HEK293T (cell line): ENCODE data around the gene CSK.
A peak's percentile ranks its signal among the peaks of the same experiment; 100 is the strongest.

Experiments used
- CTCF ChIA-PET: fragments of 350-600 bp; formaldehyde crosslinking; extraction: SDS; loops from one replicate; lab custom pipeline; 2021; ENCODE audit warnings: antibody characterized with exemption, inconsistent platforms; lab: Yijun Ruan, JAX
- POLR2A ChIA-PET: fragments of 350-600 bp; formaldehyde crosslinking; extraction: SDS; loops from one replicate; lab custom pipeline; 2020; ENCODE audit warnings: antibody characterized with exemption, inconsistent platforms; lab: Yijun Ruan, JAX
- DNase-seq: peaks from one replicate; pipeline ENCODE4 v3.0.0; 2012; ENCODE audit warnings: mixed read lengths; ENCODE audit errors: extremely low spot score
- ARNT ChIP-seq: fragments of 450-650 bp; IDR thresholded peaks from 2 replicates; pipeline ENCODE4 v1.6.1; 2017; ENCODE audit warnings: mild to moderate bottlenecking
- BHLHE40 ChIP-seq: fragments of 450-650 bp; IDR thresholded peaks from 2 replicates; pipeline ENCODE4 v1.6.1; 2016; ENCODE audit warnings: mild to moderate bottlenecking, moderate library complexity, borderline replicate concordance
- CTBP1 ChIP-seq: fragments of 450-650 bp; IDR thresholded peaks from 2 replicates; pipeline ENCODE4 v1.6.1; 2016; ENCODE audit warnings: borderline replicate concordance
- ELF4 ChIP-seq: fragments of 450-650 bp; IDR thresholded peaks from 2 replicates; pipeline ENCODE4 v1.6.1; 2017; ENCODE audit warnings: antibody characterized with exemption
- FOXA1 ChIP-seq: fragments of 450-650 bp; IDR thresholded peaks from 2 replicates; pipeline ENCODE4 v1.6.1; 2016; ENCODE audit warnings: mild to moderate bottlenecking
- FOXK2 ChIP-seq: fragments of 450-650 bp; IDR thresholded peaks from 2 replicates; pipeline ENCODE4 v1.6.1; 2016; ENCODE audit warnings: mild to moderate bottlenecking
- FOXM1 ChIP-seq: fragments of 450-650 bp; IDR thresholded peaks from 2 replicates; pipeline ENCODE4 v1.6.1; 2017; ENCODE audit warnings: mild to moderate bottlenecking, borderline replicate concordance
- HDGF ChIP-seq: fragments of 450-650 bp; IDR thresholded peaks from 2 replicates; pipeline ENCODE4 v1.6.1; 2017; ENCODE audit warnings: antibody characterized with exemption, borderline replicate concordance
- L3MBTL2 ChIP-seq: fragments of 450-650 bp; conservative IDR thresholded peaks from 2 replicates; pipeline ENCODE4 v1.6.1; 2016; ENCODE audit warnings: mild to moderate bottlenecking
- LEF1 ChIP-seq: fragments of 450-650 bp; IDR thresholded peaks from 2 replicates; pipeline ENCODE4 v1.6.1; 2017; ENCODE audit warnings: mild to moderate bottlenecking, borderline replicate concordance
- NFRKB ChIP-seq: fragments of 450-650 bp; IDR thresholded peaks from 2 replicates; pipeline ENCODE4 v1.6.1; 2016; ENCODE audit warnings: mild to moderate bottlenecking, moderate library complexity
- PKNOX1 ChIP-seq: fragments of 450-650 bp; IDR thresholded peaks from 2 replicates; pipeline ENCODE4 v1.6.1; 2016
- SP1 ChIP-seq: fragments of 450-650 bp; IDR thresholded peaks from 2 replicates; pipeline ENCODE4 v1.6.1; 2017
- SUZ12 ChIP-seq: fragments of 450-650 bp; IDR thresholded peaks from 2 replicates; pipeline ENCODE4 v1.6.1; 2016; ENCODE audit warnings: mild to moderate bottlenecking
- TARDBP ChIP-seq: fragments of 450-650 bp; IDR thresholded peaks from 2 replicates; pipeline ENCODE4 v1.6.1; 2016
- ZNF384 ChIP-seq: fragments of 450-650 bp; IDR thresholded peaks from 2 replicates; pipeline ENCODE4 v1.6.1; 2016

The CSK gene

GRCh38 chr15:74779162-74779648 lies 2.7 kb upstream of the CSK start:
- CTCF ChIA-PET = interaction anchor here (0.8 to 6.5 kb wide), 3 partner anchors 9 to 122 kb away, joined by 5 to 75 read pairs (median 6); no protein-coding TSS in a partner anchor
- TF ChIP-seq SUZ12 = no peak
- no peak for TF ChIP-seq FOXA1
- no peak for TF ChIP-seq BHLHE40

GRCh38 chr15:74780523-74781430 lies 1.1 kb upstream of the CSK start:
- no peak for TF ChIP-seq SUZ12
- TF ChIP-seq FOXK2 = no peak
- TF ChIP-seq HDGF = no peak
- no peak for TF ChIP-seq PKNOX1
- TF ChIP-seq LEF1 = no peak
- TF ChIP-seq ELF4 = no peak
- TF ChIP-seq NFRKB = no peak
- no peak for TF ChIP-seq BHLHE40
- TF ChIP-seq SP1 = no peak
- POLR2A ChIA-PET = interaction anchor here (1.0 to 1.6 kb wide), 4 partner anchors 10 to 176 kb away, joined by 3 to 7 read pairs (median 4); partner anchors contain the start of gene RPP25
- CTCF ChIA-PET = interaction anchor here (0.7 to 6.5 kb wide), 9 partner anchors 11 to 173 kb away, joined by 3 to 75 read pairs (median 3); partner anchors contain the start of gene LMAN1L
- no peak for DNase-seq

More at GRCh38 chr15:74779162-74779648, 2.7 kb upstream of the CSK start:
- POLR2A ChIA-PET = interaction anchor here (0.9 to 1.5 kb wide), 4 partner anchors 8 to 177 kb away, joined by 3 to 5 read pairs (median 3); partner anchors contain the start of genes MPI and RPP25
- no peak for DNase-seq

- no peak for TF ChIP-seq L3MBTL2
- TF ChIP-seq ARNT = 0 out of 2 replicates have a peak, but pooled peaks have one; percentile 0
- no peak for TF ChIP-seq BHLHE40
- TF ChIP-seq PKNOX1 = no peak
- ChIA-PET CTCF (interaction anchor here (0.6 to 6.5 kb wide), 6 partner anchors 12 to 988 kb away, joined by 3 to 75 read pairs (median 4); no protein-coding TSS in a partner anchor), POLR2A (interaction anchor here (0.7 to 2.3 kb wide), 10 partner anchors 11 to 213 kb away, joined by 3 to 7 read pairs (median 4); partner anchors contain the start of genes FAM219B, MPI and RPP25)
- DNase-seq = peak; percentile 56
Observed at GRCh38 chr15:74782259-74783071, 585 bp downstream of the CSK start.

GRCh38 chr15:74783072-74783807 lies 1.4 kb downstream of the CSK start:
- DNase-seq = no peak
- CTCF ChIA-PET = interaction anchor here (0.6 to 6.5 kb wide), 7 partner anchors 10 to 413 kb away, joined by 3 to 75 read pairs (median 3); no protein-coding TSS in a partner anchor
- TF ChIP-seq SUZ12 = no peak
- no peak for TF ChIP-seq ZNF384
- 0 out of 2 replicates have a peak, but pooled peaks have one; percentile 29 for TF ChIP-seq HDGF
- TF ChIP-seq L3MBTL2 = peak; percentile 83
- POLR2A ChIA-PET = interaction anchor here (0.7 to 2.3 kb wide), 10 partner anchors 10 to 212 kb away, joined by 3 to 7 read pairs (median 4); partner anchors contain the start of genes FAM219B, MPI, RPP25 and ULK3

- TF ChIP-seq NFRKB (no peak), FOXM1 (no peak), HDGF (0 out of 2 replicates have a peak, but pooled peaks have one; percentile 1)
- no peak for DNase-seq
- ChIA-PET POLR2A (interaction anchor here (0.8 to 2.3 kb wide), 7 partner anchors 9 to 173 kb away, joined by 3 to 7 read pairs (median 4); partner anchors contain the start of genes MPI, RPP25 and ULK3), CTCF (interaction anchor here (0.6 to 6.5 kb wide), 6 partner anchors 10 to 413 kb away, joined by 3 to 75 read pairs (median 3); no protein-coding TSS in a partner anchor)
Observed at GRCh38 chr15:74783808-74784175, 1.9 kb downstream of the CSK start.

- ChIA-PET CTCF (interaction anchor here (0.7 to 6.5 kb wide), 5 partner anchors 9 to 170 kb away, joined by 3 to 75 read pairs (median 4); partner anchors contain the start of gene ULK3), POLR2A (interaction anchor here (1.6 to 2.3 kb wide), 3 partner anchors 24 to 105 kb away, joined by 3 to 6 read pairs (median 4); partner anchors contain the start of gene MPI)
- no peak for DNase-seq
- TF ChIP-seq LEF1 (no peak), NFRKB (no peak), TARDBP (no peak), FOXA1 (no peak), CTBP1 (no peak), SUZ12 (no peak), ELF4 (no peak), BHLHE40 (no peak), ZNF384 (no peak), FOXM1 (no peak), HDGF (no peak), PKNOX1 (no peak), ARNT (no peak), FOXK2 (no peak), SP1 (no peak), L3MBTL2 (no peak)
Observed at GRCh38 chr15:74784426-74785193, 2.7 kb downstream of the CSK start.
